Stimulated activated CD8-positive, alpha-beta memory T cell treated with anti-CD3 and anti-CD28 coated beads, Interleukin-4, amount 100 ng/mL, for 48 hours (primary cell): ENCODE measurements around the gene PNLIPRP2.

Source experiments
- DNase-seq: peaks from one replicate; pipeline ENCODE4 v3.0.0-alpha.2; 2020

Gene PNLIPRP2

DNA sequence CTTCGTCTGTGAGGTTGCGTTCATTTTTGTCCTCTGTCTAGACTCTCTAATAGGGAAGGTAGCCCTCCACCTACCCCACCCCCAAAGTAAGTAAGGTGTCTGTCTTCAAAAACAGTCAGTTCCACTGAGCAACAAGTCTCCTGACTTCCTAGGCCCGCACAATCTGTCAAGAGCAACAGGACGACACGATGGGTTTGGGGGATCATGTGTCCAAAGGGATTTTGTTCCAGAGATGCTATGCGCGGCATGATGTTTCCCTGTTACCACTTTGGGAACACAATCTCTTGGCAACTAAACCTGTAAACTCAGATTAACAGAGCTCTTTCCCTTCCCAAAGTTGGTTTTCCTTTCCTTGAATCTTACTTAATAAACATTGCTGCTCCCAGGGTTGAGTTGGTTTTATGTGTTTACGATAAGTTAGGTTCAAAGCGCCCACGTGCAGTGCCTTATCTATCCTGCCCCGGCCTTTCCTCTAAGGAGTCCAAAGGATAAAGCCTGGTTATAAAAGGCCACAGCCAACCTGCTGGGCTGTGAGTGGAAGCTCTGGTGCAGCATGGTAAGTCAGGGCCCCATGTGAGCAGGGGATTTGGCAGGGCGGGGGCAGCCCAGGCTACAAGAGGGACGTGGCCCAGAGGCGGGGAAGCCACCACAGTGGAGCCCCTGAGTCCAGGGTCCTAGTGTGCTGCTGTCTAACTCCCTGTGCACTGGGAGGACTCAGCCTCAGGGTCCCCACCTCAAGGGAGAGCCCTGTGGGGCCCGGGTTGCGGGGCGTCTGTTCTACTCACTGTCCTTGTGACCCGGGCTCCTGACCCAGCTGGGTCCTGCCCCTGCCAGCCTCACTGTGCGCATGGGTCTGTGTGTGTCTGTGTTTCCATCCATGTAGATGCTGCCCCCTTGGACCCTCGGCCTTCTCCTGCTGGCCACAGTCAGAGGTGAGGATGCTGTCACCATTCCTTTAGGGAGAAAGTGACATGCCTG lies at the start of gene PNLIPRP2:
TSS of gene PNLIPRP2 (plus strand) at position 531 of the 978 bp plus-strand sequence.
- no peak for DNase-seq

DNA sequence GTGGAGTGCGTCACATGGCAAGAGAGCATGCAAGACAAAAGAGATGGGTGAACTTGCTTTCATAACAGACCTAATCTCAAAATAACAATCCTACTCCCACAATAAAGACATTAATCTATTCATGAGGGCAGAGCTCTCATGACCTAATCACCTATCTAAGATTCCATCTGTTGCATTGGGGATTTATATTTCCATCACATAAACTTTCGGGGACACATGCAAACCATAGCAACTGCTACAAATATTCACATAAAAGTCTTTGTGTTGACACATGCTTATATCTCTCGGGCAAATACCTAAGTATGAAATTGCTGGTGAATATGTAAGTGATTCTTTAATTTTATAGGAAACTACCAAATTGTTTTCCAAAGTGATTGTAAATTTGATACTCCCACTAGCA lies 46.0 kb upstream of the PNLIPRP2 start:
- DNase-seq: no peak

DNA sequence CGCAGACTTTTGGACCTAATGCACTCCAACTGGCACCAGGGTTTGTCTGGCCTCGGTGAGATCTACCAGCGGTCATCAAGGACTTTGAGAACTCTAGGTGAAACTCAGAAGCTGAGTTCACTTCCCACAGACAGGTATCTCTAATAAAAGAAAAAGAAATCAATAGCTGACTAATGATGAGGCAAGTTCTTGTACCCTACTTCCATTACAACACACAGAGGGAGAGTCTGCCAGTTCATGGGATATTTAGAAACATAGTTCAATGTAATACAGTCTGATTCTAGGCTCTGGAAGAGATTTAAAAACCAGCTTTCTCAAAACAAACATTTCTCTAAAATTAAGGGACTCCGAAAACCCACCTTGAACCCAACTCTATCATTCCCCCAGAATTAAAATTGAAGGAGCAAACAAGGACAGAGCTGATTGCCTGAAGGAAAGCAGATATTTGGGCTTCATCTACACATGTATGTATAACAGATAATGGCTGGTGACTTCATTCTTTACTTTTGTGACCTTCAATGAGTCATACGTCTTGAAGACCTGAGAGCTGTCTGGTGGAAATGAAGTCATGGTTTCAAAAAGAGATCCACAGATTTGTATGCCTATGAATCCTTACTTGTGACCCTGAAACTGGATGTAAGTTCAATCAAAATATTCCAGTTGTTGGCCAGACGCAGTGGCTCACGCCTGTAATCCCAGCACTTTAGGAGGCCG lies 32.7 kb upstream of the PNLIPRP2 start:
- no peak for DNase-seq

DNA sequence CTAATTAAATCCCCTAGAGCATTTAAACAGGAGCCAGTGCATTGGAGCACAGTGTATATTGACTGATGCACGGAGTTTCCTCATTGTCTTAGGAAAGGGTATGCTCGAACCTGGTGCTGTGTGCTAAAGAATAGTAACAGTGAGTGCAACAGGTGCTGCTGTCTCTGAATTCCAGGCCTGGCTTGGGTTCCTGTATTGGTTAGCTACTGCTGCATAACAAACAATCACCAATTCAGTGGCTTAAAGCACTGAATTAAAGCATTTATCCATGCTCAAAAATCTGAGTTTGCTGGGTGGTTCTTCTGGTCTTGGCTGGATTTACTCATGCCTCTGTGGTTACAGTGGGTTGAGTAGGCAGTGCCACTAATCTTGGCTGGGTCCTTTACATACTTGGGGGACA lies 31.8 kb upstream of the PNLIPRP2 start:
- DNase-seq: no peak

DNA sequence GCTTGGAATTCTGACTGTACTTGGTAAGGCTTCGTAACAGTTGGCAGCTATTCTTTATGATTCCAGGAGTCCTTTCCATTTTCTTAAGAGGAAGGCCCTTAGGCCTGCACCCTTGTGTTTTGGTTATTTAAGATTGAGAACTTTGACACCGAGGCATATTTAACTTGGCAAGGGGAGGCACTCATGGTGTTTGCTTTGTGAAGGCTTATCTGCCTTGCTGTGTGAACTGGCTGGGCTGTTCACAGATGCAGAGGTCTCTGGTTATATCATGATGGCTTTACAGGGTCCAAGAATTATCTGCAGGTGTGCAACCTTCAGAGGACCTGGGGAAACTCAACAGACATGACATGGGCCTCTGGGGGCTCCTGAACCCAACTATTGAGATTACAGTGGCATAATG lies 30.8 kb upstream of the PNLIPRP2 start:
- no peak for DNase-seq

DNA sequence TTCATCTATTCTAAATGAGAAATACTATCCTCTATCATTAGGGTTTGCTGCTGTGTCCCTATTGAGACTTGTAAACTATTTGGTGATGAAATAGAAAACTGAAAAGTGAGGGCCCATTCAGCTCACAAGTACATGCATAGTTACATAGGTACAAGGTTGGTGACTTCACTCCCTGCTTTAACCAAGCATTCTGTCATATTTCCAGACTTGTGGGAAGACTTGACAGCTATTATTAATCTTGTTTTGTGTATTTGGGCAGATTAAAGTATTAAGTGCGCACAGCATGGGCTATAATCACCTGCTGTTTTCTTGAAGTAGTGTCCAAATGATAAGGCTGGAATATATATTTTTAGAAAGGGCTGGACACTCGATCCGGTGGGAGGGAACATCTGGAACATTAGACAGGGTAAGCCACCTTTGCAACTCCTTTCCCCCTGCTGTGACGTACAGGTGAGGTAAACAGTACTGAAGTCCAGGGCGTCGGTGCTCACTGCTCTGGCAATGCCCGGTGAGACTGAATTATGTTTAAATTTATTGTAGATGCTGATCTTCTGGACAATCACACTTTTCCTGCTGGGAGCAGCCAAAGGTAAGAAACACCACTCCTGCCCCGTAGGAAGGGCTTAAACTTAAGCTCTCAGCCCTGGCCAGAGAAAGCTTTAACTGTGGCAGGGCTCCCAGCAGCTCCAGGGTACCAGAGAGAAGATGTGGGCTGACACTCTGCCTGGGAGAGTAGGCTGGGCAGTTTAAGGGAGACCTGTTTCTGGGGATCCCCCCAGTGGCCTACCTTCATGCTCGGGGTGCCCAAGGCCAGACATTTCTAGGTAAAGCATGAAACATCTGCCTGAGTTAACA lies 29.9 kb upstream of the PNLIPRP2 start, which contains the start of gene PNLIPRP1:
TSS of gene PNLIPRP1 (plus strand) at position 370 of the 855 bp plus-strand sequence. CDS start at position 541, 171 bp downstream.
- no peak for DNase-seq

DNA sequence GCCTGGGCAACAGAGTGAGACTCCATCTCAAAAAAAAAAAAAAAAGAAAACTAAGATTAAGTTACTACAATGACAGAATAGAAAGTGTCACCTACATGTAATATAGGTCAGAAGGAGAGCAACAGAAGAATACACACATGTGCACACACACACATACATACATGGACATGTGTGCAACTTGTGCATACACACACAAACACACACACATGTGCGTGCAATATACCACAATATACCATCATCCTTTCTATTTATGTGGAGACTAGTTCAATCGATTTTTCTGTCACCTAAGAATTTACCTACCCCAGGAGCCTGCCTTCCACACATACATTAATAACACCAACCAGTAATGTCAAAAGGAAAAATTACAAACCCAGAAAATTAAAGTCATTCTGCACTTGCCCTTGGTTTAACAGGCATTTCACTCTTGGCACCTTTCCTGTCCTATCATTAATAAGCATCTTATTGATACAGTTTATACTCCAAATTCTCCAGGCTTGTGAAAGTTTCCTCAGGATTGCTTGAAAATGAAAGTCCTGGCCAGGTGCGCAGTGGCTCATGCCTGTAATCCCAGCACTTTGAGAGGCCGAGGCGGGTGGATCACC lies 27.5 kb upstream of the PNLIPRP2 start:
- no peak for DNase-seq

DNA sequence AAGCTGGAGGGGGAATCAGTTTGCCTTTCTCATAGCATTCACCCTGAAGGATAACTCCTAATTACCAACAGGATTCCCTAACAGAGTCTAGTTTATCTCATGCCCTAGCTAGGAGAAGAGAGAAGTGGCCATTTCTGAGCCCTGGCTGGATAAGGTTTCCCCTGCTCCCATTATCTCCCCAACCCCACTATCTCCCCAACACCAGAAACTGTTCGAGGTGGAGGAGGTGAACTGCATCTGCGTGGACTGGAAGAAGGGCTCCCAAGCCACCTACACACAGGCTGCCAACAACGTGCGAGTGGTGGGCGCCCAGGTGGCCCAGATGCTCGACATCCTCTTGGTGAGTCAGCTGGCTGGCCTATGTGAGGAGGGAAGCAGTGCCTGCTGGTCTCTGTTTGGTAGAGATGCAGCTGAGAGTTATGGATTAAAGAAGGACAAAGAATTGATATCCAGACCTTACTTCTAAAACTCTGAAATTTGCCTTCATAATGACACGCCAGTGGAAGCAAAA lies 26.2 kb upstream of the PNLIPRP2 start:
- DNase-seq: no peak

DNA sequence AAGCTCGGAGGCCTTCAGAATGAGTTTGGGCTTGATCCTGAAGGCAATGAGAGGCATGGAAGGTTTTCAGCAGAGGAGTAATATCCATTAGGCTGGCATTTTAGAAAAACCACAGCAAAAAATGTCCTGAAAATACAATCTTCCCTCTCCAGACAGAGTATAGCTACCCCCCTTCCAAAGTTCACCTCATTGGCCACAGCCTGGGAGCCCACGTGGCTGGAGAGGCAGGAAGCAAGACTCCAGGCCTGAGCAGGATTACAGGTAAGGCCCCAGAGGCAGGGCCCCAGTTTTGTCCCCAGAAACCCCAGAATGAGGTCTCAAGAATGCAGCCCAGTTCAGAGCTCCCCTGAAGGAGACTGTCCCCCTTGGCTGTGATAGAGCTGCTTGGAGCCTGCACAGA lies 24.7 kb upstream of the PNLIPRP2 start:
- no peak for DNase-seq

DNA sequence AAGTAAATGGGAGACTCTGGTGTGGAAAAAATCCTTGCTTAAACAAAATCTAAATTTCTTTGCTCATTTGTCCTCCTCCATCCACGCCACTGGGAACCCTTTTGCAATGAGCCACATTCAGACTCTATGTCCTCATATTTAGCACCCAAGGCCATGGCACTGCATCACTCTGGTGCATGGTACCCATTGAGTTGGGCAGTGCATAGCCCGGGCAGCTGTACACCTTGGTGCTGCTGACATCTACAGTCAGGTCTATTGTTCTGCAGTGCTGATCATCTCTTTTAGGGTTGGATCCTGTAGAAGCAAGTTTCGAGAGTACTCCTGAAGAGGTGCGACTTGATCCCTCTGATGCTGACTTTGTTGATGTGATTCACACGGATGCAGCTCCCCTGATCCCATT lies 23.2 kb upstream of the PNLIPRP2 start:
- DNase-seq: no peak

DNA sequence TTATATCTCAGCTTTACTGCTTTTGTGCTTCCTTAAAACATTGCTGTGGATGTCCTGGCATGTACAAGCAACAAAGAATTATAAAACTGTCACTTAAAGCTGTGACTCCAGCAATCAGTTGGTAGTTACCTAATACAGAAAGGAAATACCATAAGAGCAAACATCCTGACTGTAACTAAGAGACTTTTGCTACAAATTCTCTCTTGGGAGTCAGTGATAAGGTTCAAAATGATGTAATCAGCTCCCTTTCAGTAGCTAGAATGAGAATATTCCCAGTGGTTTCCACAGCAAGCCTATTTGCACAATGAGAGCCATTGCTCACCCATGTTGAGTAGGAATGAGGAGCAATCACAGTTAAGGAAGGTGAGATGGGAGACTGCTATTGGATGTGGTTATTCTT lies 22.4 kb upstream of the PNLIPRP2 start:
- DNase-seq: no peak

DNA sequence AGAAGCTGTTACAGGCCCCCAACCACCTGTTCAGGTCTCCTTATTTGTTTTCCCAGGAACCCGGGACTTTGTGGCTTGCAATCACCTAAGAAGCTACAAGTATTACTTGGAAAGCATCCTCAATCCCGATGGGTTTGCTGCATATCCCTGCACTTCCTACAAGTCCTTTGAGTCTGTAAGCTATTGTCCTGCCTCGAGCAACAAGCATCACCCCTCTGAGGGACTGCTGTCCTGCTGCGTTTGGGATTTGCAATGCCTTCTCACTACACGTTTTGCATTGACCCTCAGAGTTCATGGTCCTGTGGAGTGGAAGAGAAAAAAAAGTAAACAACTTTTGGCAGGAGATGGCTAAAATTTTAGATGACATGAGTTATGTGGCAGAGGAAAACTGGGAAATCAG lies 20.8 kb upstream of the PNLIPRP2 start:
- no peak for DNase-seq

DNA sequence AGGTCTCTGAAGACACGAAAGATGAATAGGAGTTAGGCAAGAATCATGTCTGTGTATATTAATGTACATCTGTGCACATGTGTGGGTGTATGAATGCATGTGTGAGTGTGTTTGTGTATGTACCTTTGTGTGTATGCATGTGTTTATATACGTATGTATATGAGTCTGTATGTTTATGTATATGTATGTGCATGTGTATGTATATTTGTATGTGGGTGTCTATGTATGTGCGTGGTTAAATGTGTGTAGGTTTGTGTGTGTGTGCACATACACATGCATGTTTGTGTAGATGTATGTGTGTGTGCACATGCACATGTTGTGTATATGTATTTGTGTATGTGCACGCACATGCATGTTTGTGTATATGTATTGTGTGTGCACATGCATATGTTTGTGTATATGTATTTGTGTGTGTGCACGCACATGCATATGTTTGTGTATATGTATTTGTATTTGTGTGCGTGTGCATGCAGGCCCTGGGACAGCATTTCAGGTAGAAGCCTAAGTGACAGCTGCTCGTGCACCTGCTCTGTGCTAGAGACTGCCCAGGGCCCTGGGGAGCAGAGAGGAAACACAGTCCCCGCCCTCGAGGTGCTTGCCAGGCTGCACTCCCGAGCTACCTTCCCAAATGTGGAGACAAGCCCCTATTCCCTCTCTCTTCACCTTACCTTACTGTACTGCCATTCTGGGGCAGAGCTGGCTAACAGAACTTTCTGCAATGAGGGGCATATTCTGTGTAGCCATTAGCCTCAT lies 17.9 kb upstream of the PNLIPRP2 start:
- DNase-seq: no peak

DNA sequence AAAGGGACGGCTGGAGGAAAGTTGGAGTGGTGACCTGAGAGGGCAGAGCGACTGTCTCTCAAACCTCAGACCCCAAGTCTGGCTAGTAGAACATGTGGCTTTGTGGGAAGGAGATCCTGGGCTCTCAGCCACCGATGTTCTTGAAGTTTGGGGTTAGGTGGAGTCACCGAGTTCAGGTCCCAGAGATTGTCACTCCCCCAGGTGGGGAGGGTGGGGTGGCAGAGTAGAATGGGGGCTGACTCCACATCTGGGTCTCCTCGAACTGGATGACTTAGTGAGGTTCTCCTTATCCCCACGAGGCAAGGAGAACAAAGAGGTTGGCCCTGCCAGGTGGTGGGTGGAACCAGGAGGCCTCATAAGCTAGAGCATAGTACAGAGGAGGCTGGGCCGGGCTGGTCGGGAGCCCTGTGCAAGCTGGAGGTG lies 14.7 kb upstream of the PNLIPRP2 start:
- no peak for DNase-seq

DNA sequence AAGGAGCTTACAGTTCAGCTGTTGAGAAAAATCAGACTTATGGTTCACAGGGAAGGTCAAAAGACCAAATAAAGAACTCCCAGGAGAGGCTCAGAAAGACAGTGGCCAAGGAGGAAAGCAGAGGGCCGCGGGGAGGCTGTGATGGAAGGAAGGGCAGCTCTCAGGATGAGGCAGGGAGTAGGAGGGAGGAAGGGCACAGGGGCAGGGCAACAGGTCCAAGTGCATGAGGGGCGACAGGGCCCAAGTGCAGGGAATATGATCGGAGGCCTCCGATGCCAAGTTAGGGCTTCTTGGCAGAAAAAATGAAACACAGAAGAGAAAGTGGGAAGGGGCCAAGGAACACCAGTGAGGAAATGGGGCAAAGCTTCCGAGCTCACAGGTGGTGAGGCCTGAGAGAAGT lies 13.4 kb upstream of the PNLIPRP2 start:
- no peak for DNase-seq

DNA sequence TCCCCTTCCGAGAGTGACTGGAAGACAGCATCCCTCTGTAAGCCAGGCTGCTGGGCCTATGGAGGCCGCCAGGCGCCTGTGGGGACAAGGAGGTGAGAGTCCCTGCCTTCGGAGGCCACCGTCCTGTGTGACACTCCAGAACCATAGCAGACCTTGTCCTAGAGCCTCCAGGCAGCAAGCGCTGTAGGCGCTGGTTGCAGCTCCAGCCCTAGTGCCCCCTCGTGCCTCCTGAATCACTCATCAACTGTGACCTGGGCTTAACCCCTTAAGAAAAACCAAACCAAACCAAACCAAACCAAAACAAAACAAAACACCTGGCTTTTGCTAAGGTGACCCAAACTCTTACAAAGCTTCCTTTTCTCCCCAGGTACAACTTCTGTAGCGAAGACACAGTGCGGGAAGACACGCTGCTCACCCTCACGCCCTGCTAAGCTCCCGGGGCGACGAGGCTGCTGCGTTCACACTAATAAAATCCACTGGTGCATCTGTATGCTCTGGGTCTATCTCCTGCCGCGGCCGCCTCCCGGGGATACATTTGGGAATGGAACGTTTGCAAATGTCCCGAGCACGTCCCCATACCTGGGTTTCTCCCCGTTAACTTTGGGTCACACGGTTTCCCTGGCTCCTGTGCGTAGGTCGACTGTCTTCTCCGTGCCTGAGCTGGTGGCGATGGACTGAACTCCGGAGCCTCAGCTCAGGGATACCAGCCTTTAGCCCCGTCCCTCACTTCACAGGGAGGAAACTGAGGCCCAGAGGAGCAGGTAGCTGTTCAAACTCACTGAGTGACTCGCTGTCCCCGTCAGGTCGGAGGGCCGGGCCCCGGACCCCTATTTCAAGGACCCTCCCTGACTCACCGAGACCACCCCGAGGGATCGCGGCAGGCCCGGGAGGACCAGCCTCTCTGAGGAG lies 11.8 kb upstream of the PNLIPRP2 start:
- DNase-seq: no peak

DNA sequence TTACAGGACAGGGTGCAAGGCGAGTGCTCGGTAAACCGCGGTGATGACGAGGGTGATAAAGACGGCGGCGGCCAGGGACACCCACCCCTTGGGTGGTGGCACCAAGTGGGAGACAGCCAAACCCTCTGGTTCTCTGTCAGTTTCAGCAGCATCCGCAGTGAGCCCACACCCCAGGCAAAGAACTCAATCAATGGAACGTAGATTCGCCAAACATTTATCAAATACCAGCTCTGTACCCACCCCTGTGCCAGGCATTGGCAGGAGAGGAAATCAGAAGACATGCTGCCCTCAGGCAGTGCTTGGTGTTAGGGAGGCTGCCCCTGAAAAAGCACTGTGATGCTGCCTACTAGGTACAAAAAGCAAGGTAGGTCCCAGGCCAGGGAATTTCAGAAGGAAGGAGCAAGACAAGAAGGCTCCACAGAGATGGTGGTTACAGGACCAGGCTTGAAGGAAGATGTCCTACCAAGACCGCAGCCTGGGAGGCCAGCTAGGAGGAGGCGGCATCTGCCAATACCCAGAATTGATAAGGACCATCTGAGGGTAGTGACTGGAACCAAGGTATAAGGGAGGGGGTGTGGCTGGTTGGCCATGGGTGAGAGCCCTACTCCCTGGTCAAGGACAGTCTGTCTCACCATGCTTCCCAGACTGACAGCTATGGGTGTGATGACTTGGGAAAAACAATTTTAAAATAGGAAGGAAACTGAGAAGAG lies 10.2 kb upstream of the PNLIPRP2 start:
- DNase-seq: no peak

DNA sequence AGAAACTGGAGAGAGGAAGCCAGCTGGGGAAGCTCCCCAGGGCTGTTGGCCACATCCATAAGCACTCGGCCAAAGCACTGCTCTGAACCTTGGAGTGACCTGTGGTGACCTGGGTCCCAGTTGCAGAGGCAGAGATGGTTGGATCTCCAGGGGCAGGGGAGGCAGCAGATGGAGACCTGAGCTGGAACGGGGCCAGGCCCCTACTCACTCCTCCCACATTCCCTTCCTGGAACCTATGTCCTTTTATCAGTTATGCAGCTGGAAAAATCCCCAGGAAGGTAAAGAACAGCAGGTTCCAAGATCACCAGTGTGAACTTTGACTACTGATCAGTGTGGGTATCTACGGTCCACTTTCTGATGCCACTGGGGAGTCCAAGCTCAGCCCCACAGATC lies 9.6 kb upstream of the PNLIPRP2 start:
- DNase-seq: no peak

DNA sequence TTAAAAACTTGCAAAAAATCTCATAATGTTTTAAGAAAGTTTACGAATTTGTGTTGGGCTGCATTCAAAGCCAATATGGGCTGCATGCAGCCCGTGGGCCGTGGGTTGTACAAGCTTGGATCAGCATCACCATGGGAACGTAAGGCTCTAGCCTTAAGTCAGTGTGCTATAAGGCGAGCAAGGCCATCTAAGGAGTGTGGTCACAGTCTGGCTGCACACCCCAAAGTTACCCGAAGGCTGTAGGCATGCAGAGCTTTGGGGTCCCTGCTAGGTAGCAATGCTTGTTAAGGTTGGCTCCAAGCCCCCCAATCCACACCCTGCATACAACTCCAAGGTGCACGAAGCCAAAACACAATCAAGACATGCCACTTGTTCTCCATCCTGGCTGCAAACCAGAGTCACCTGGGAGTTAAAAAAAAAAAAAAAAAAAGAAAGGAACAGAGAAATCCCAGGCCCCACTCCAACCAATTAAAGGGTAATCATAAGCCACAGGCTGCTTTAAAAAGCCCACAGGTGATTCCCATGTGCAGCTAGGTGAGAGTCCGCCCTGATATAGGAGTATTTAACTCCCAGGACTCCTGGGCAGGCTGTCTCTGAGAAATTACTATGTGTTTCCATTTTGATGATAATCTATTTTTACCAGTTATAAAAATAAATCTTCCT lies 8.5 kb upstream of the PNLIPRP2 start:
- no peak for DNase-seq
